H1 (cell line): ENCODE results near the gene NANOS3. TPM values are rescaled to one million over a fixed set of nuclear protein-coding genes. Genes with fewer than 3 reads are reported as not detected.
A peak's percentile ranks its signal among the peaks of the same experiment; 100 is the strongest.

Source experiments
- CTCF ChIA-PET: fragments of 300-600 bp; sonication (Branson Sonifier 250); formaldehyde crosslinking; loops from one replicate; lab custom pipeline; 2021; ENCODE audit not compliant: partially characterized antibody; lab: Charles Lee
- POLR2A ChIA-PET: fragments of 300-600 bp; sonication (Branson Sonifier 250); formaldehyde crosslinking; loops from one replicate; lab custom pipeline; 2021; ENCODE audit warnings: inconsistent platforms; ENCODE audit not compliant: partially characterized antibody; lab: Charles Lee
- DNase-seq, 2 experiments: peaks; one replicate each; pipeline versions ENCODE4 v3.0.0 to v3.0.0-alpha.2; 2010 to 2022; ENCODE audit warnings: low spot score in 2 of 2, low read depth in 1 of 2, mixed read lengths in 1 of 2
- FAIRE-seq: peaks from 2 replicates; lab custom pipeline; 2011; peaks lifted over from hg19 to GRCh38; lab: Jason Lieb, UNC
- H2AFZ ChIP-seq: 2 replicates; pipeline ENCODE4 v1.8.1; 2012; ENCODE audit warnings: low read length, inconsistent platforms
- H2AK5ac ChIP-seq: 2 replicates; pipeline ENCODE4 v1.6.1; 2013; ENCODE audit warnings: low read depth, low read length
- H2BK120ac ChIP-seq: replicated peaks from 2 replicates; pipeline ENCODE3; 2013; ENCODE audit warnings: low read depth, low read length, inconsistent platforms
- H2BK12ac ChIP-seq: 2 replicates; pipeline ENCODE4 v1.6.1; 2013; ENCODE audit warnings: low read depth, low read length
- H2BK15ac ChIP-seq: 2 replicates; pipeline ENCODE4 v1.6.1; 2013; ENCODE audit warnings: low read length
- H2BK20ac ChIP-seq: 2 replicates; pipeline ENCODE4 v1.6.1; 2013; ENCODE audit warnings: low read length
- H2BK5ac ChIP-seq: 2 replicates; pipeline ENCODE4 v1.6.1; 2013; ENCODE audit warnings: low read depth, low read length
- H3K14ac ChIP-seq: 2 replicates; pipeline ENCODE4 v1.6.1; 2013; ENCODE audit warnings: inconsistent platforms; ENCODE audit not compliant: insufficient read length
- H3K18ac ChIP-seq: 2 replicates; pipeline ENCODE4 v1.6.1; 2013; ENCODE audit warnings: low read length; ENCODE audit errors: extremely low read depth
- H3K23ac ChIP-seq: 2 replicates; pipeline ENCODE4 v1.6.1; 2013; ENCODE audit warnings: inconsistent platforms; ENCODE audit not compliant: insufficient read length
- H3K23me2 ChIP-seq: 2 replicates; pipeline ENCODE4 v1.6.1; 2013; ENCODE audit warnings: low read depth, low read length
- H3K27ac ChIP-seq: 2 replicates; pipeline ENCODE4 v1.6.1; 2011; ENCODE audit warnings: low read depth, low read length, inconsistent platforms
- H3K27me3 ChIP-seq, 4 experiments: replicated peaks in 1 of 4; 1 replicate in 1 of 4; 2 replicates in 3 of 4; pipeline versions ENCODE4 v1.6.1 to v1.8.1; 2011 to 2013; ENCODE audit warnings: low read length in 3 of 4, mild to moderate bottlenecking in 3 of 4, inconsistent platforms in 2 of 4, mixed read lengths in 2 of 4, moderate library complexity in 1 of 4; ENCODE audit not compliant: control insufficient read depth in 3 of 4, insufficient read depth in 3 of 4; ENCODE audit errors: extremely low read depth in 1 of 4
- H3K36me3 ChIP-seq, 4 experiments: 2 replicates each; pipeline versions ENCODE4 v1.6.1 to v1.8.1; 2011 to 2013; ENCODE audit warnings: mild to moderate bottlenecking in 4 of 4, low read length in 3 of 4, moderate library complexity in 2 of 4, control low read depth in 1 of 4, inconsistent platforms in 1 of 4; ENCODE audit not compliant: insufficient read depth in 4 of 4, control insufficient read depth in 2 of 4
- H3K4ac ChIP-seq: replicated peaks from 2 replicates; pipeline ENCODE3; 2013; ENCODE audit warnings: low read length, low read depth, mixed read lengths, inconsistent platforms; ENCODE audit not compliant: insufficient read length
- H3K4me1 ChIP-seq, 4 experiments: replicated peaks in 1 of 4; 1 replicate in 1 of 4; 2 replicates in 3 of 4; pipeline versions ENCODE4 v1.6.1 to v1.8.1; 2011 to 2013; ENCODE audit warnings: low read length in 3 of 4, inconsistent platforms in 2 of 4, mixed read lengths in 1 of 4; ENCODE audit not compliant: insufficient read depth in 4 of 4, control insufficient read depth in 3 of 4
- H3K4me2 ChIP-seq, 2 experiments: 2 replicates each; pipeline versions ENCODE4 v1.6.1 to v1.8.1; 2011 to 2013; ENCODE audit warnings: low read depth in 2 of 2, low read length in 2 of 2, control low read depth in 1 of 2, inconsistent platforms in 1 of 2, mild to moderate bottlenecking in 1 of 2; ENCODE audit not compliant: insufficient read depth in 1 of 2
- H3K4me3 ChIP-seq, 4 experiments: fragments of 200-600, 300-600 bp in 1 of 4; sonication (generic), shearing (Covaris generic), sonication (Bioruptor Twin) in 1 of 4; 2 replicates each; pipeline versions ENCODE4 v1.5.1 to v1.8.1; 2011 to 2016; ENCODE audit warnings: low read length in 4 of 4, low read depth in 3 of 4, control low read depth in 2 of 4, inconsistent platforms in 2 of 4, mild to moderate bottlenecking in 2 of 4, mixed read lengths in 1 of 4, moderate library complexity in 1 of 4; ENCODE audit not compliant: insufficient read depth in 2 of 4; ENCODE audit errors: extremely low read depth in 1 of 4
- H3K56ac ChIP-seq: replicated peaks from 2 replicates; pipeline ENCODE3; 2013; ENCODE audit warnings: low read depth, mild to moderate bottlenecking, mixed read lengths, low read length, inconsistent platforms; ENCODE audit not compliant: insufficient read length
- H3K79me1 ChIP-seq: 2 replicates; pipeline ENCODE4 v1.6.1; 2013; ENCODE audit warnings: low read depth, low read length, control low read depth
- H3K79me2 ChIP-seq, 2 experiments: 2 replicates each; pipeline versions ENCODE4 v1.6.1 to v1.8.1; 2012 to 2013; ENCODE audit warnings: low read length in 2 of 2, mild to moderate bottlenecking in 2 of 2, inconsistent platforms in 1 of 2; ENCODE audit not compliant: insufficient read depth in 2 of 2, control insufficient read depth in 1 of 2
- H3K9ac ChIP-seq, 4 experiments: replicated peaks in 1 of 4; 1 replicate in 1 of 4; 2 replicates in 3 of 4; pipeline versions ENCODE4 v1.6.1 to v1.8.1; 2011 to 2013; ENCODE audit warnings: low read depth in 3 of 4, low read length in 3 of 4, control low read depth in 2 of 4, mild to moderate bottlenecking in 2 of 4, moderate library complexity in 2 of 4, inconsistent platforms in 1 of 4; ENCODE audit errors: extremely low read depth in 1 of 4
- H3K9me3 ChIP-seq, 2 experiments: 2 replicates each; pipeline versions ENCODE4 v1.6.1 to v1.8.1; 2012 to 2013; ENCODE audit warnings: mild to moderate bottlenecking in 2 of 2, moderate library complexity in 2 of 2, control low read depth in 1 of 2, inconsistent platforms in 1 of 2, low read depth in 1 of 2, low read length in 1 of 2, mixed read lengths in 1 of 2; ENCODE audit not compliant: insufficient read depth in 2 of 2
- H4K20me1 ChIP-seq, 2 experiments: replicated peaks in 1 of 2; 2 replicates each; pipeline versions ENCODE3 to v1.8.1; 2011 to 2013; ENCODE audit warnings: inconsistent platforms in 2 of 2, low read length in 2 of 2, mild to moderate bottlenecking in 1 of 2; ENCODE audit not compliant: insufficient read depth in 2 of 2, control insufficient read depth in 1 of 2
- H4K5ac ChIP-seq: 2 replicates; pipeline ENCODE4 v1.6.1; 2013; ENCODE audit warnings: low read length, low read depth, mixed read lengths, inconsistent platforms; ENCODE audit not compliant: insufficient read length
- H4K8ac ChIP-seq: 2 replicates; pipeline ENCODE4 v1.8.0; 2013; ENCODE audit warnings: mild to moderate bottlenecking, moderate library complexity, low read length, inconsistent platforms; ENCODE audit not compliant: insufficient read depth; ENCODE audit errors: extremely low read depth
- H4K91ac ChIP-seq: replicated peaks from 2 replicates; pipeline ENCODE3; 2013; ENCODE audit warnings: low read length, mixed read lengths, inconsistent platforms; ENCODE audit not compliant: insufficient read length
- EGR1 ChIP-seq: IDR thresholded peaks from 2 replicates; pipeline ENCODE4 v1.6.1; 2011; ENCODE audit warnings: low read depth, low read length, borderline replicate concordance
- HDAC2 ChIP-seq, 2 experiments: fragments of 300-600 bp in 1 of 2; sonication (generic) in 1 of 2; IDR thresholded peaks; 2 replicates each; pipeline ENCODE4 v1.6.1; 2011 to 2012; ENCODE audit warnings: low read depth in 2 of 2, low read length in 2 of 2, mild to moderate bottlenecking in 2 of 2, moderate library complexity in 2 of 2, borderline replicate concordance in 1 of 2, inconsistent platforms in 1 of 2
- HDAC6 ChIP-seq: IDR thresholded peaks from one replicate; pipeline ENCODE4 v1.7.1; 2012; ENCODE audit warnings: low read depth, mild to moderate bottlenecking, inconsistent platforms, low read length, moderate library complexity
- POLR2A ChIP-seq, 2 experiments: IDR thresholded peaks; 1 replicate in 1 of 2; 2 replicates in 1 of 2; pipeline ENCODE4 v1.6.1; 2011; ENCODE audit warnings: low read depth in 2 of 2, low read length in 2 of 2, mild to moderate bottlenecking in 2 of 2; ENCODE audit errors: control extremely low read depth in 1 of 2
- POLR2AphosphoS5 ChIP-seq: IDR thresholded peaks from 2 replicates; pipeline ENCODE4 v1.6.1; 2011; ENCODE audit warnings: low read depth, low read length
- RFX5 ChIP-seq: IDR thresholded peaks from 2 replicates; pipeline ENCODE4 v1.6.1; 2011; ENCODE audit warnings: low read depth, low read length, improper control_type of control experiment, borderline replicate concordance
- RNF2 ChIP-seq: fragments of 200-900, 300-1000 bp; sonication (generic); IDR thresholded peaks from 2 replicates; pipeline ENCODE4 v1.7.1; 2016; ENCODE audit warnings: borderline replicate concordance, low read depth, mild to moderate bottlenecking, antibody characterized with exemption, low read length; ENCODE audit not compliant: poor library complexity, severe bottlenecking; ENCODE audit errors: missing control alignments
- TCF12 ChIP-seq: IDR thresholded peaks from 2 replicates; pipeline ENCODE4 v1.6.1; 2011; ENCODE audit warnings: low read depth, mild to moderate bottlenecking, low read length
- WGBS, 2 experiments: shearing (Covaris generic) in 1 of 2; methylation state at CpG; one replicate each; pipeline versions ENCODE4 v1.1.6 to v1.1.7; 2013 to 2015; ENCODE audit warnings: low lambda C conversion rate in 2 of 2, mixed read lengths in 2 of 2, inconsistent platforms in 1 of 2, low coverage in 1 of 2, missing lambda C conversion rate in 1 of 2; ENCODE audit not compliant: insufficient replicate concordance in 2 of 2, insufficient coverage in 1 of 2, insufficient read length in 1 of 2; ENCODE audit errors: extremely low coverage in 1 of 2, missing lambda C conversion rate in 1 of 2; 5-methylcytosine and 5-hydroxymethylcytosine counted together
- polyA plus RNA-seq, 7 experiments: library from polyadenylated mRNA; depleted of rRNA in 3 of 7; stranded (reverse) in 5 of 7; unstranded in 2 of 7; fragments of >200 nt in 5 of 7; fragments of 200-250 nt in 2 of 7; gene quantifications; 1 replicate in 5 of 7; 2 replicates in 1 of 7; 4 replicates in 1 of 7; pipeline versions ENCODE4 v1.2.1 to v1.2.3, GENCODE V29; 2011 to 2013; ENCODE audit warnings: missing spikeins in 2 of 7, mixed read lengths in 2 of 7
- total RNA-seq: library from RNA; stranded (reverse); fragmentation: NEBNext Ultra II Directional; extraction: Animal tissue kit (Norgen Biotek cat#: 25700); gene quantifications from 2 replicates; pipeline ENCODE4 v1.2.1, GENCODE V29; 2021
- TF ChIP-seq, protein P1 (sequence below): IDR thresholded peaks from 2 replicates; pipeline ENCODE4 v1.6.1; 2012; ENCODE audit warnings: inconsistent platforms

NANOS3 gene
- total and polyA plus RNA-seq, 2 of the 8 experiments (the other 6 are each of a cell fraction or from before 2014, with no cell fraction given): 0.62 TPM; not detected in 1

DNA sequence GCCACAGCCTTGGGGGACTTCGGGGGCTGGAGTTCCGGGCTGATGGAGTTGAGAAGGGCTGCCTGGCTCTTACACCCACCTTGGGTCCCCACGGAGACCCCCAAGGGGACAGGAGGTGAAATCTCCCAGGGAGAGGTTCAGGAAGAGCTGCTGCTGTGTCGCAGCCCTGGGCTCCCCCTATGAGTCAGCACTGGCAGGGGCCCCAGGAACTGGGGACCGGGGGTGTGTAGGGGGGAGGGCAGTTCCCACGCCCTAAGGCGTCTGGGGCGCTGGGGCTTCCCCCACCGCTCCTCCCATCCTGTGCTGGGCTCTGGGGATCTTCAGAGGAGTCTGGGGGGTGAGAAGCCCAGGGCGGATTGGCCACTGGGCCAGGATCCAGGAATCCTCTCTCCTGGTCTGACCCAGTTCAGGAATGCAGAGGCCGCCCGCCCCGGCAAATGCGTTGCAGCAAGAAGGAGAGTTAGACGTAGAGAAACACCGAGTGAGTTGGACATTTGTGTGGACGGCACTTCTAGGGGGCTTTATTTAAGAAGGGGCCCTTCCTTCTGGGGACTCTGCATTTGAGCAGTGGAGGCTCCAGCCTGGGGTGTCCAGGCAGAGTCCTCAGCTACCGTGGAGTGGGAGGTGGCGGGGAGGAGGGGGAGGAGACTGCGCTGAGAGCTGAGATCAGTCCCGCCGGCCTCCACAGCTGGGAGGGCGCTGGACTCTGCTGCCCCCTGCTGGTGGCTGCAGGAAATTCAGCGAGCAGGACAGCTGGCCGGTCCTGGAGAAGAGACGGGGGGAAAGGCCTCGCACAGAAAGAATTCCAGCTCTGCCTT, 15.0 kb upstream of the NANOS3 start:
- Histone ChIP-seq H4K5ac (peak overlapping the region; percentile 34), H3K18ac (peak overlapping the region; percentile 78; the same call in 1 of the 2 replicates), H3K79me1 (no peaks in the 10 kb centered on the region), H2BK120ac (peak overlapping the region; percentile 79), H3K36me3 (no peaks in the 10 kb centered on the region), H3K4me2 (peak overlapping the region; percentile 1 to 67; a peak in 3 of 4 replicates), H3K79me2 (no peaks in the 10 kb centered on the region), H3K27ac (no peak overlapping the region), H2BK15ac (peak overlapping the region; percentile 97; the same call in 1 of the 2 replicates), H4K91ac (peak overlapping the region; percentile 73), H3K23me2 (no peaks in the 10 kb centered on the region; the same call in 1 of the 2 replicates), H3K23ac (no peak overlapping the region), H3K9ac (peak overlapping the region in 1 of 4 experiments; percentile 29; a peak in 2 of 7 replicates), H2BK5ac (peak overlapping the region; percentile 83; the same call in 1 of the 2 replicates), H3K56ac (no peak overlapping the region), H2BK20ac (0 out of 2 replicates have a peak overlapping the region, but pooled peaks have one; percentile 72), H3K9me3 (no peaks in the 10 kb centered on the region), H2AFZ (peak overlapping the region; percentile 44; the same call in 1 of the 2 replicates), H3K4me3 (peak overlapping the region; percentile 14 to 60 (median 40); a peak in 6 of 8 replicates), H3K14ac (no peak overlapping the region), H3K27me3 (peaks cover 15 to 32% (median 24%) of the 10 kb centered on the region in 4 experiments), H4K20me1 (peaks cover 2 to 5% of the 10 kb centered on the region in 2 experiments), H3K4ac (peak overlapping the region; percentile 65), H3K4me1 (peaks cover 4 to 7% (median 5%) of the 10 kb centered on the region in 4 experiments; a peak in 6 of 7 replicates), H4K8ac (peak overlapping the region; percentile 83; the same call in 1 of the 2 replicates), H2AK5ac (0 out of 2 replicates have a peak overlapping the region, but pooled peaks have one; percentile 79), H2BK12ac (peak overlapping the region; percentile 55)
- 13% methylated on average over 27 of the region's 27 CpGs; no CpG with 5 or more reads in 1 of the 2 experiments for WGBS, 2 experiments
- CTCF ChIA-PET: interaction anchor here (0.6 to 7.0 kb wide), 40 partner anchors 9 to 511 kb away, joined by 3 to 70 read pairs (median 5); partner anchors contain the start of genes ASF1B, MISP3, NANOS3 and ZSWIM4
- FAIRE-seq (peak; percentile 36), DNase-seq (peak in 1 of 2 experiments; percentile 99)
- POLR2A ChIA-PET: interaction anchor here (0.6 to 4.7 kb wide), 14 partner anchors 13 to 710 kb away, joined by 3 to 62 read pairs (median 4); partner anchors contain the start of gene C19orf53
- TF ChIP-seq POLR2AphosphoS5 (no peak), HDAC2 (IDR thresholded peaks at IDR 0.05; ENCODE audit: borderline replicate concordance in 1 of 2, low read depth in 2 of 2, low read length in 2 of 2) (0 out of 4 replicates have a peak, but pooled peaks of 1 of the 2 experiments have one; percentile 50), POLR2A (IDR thresholded peaks at IDR 0.05; ENCODE audit: control extremely low read depth in 1 of 2, low read depth in 2 of 2, low read length in 2 of 2) (0 out of 3 replicates have a peak, but pooled peaks of 1 of the 2 experiments have one; percentile 15), RNF2 (no peak), TCF12 (no peak), RFX5 (no peak), HDAC6 (no peak), EGR1 (no peak)
- TF ChIP-seq, protein P1, sequence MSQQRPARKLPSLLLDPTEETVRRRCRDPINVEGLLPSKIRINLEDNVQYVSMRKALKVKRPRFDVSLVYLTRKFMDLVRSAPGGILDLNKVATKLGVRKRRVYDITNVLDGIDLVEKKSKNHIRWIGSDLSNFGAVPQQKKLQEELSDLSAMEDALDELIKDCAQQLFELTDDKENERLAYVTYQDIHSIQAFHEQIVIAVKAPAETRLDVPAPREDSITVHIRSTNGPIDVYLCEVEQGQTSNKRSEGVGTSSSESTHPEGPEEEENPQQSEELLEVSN: no peak
